Ovary (tissue), 3 donors: ENCODE data around the gene PLCL1.

Experiments used
- CTCF ChIP-seq, 3 donors: fragments of 450-650 bp in 2 of 3; fragments of 200-600 bp in 1 of 3; IDR thresholded peaks; one replicate each; pipeline versions ENCODE4 v1.5.1 to v1.8.0; 2016 to 2022; ENCODE audit warnings: antibody characterized with exemption in 3 of 3, mild to moderate bottlenecking in 1 of 3
- EP300 ChIP-seq: sonication (generic); formaldehyde crosslinking; IDR thresholded peaks from one replicate; pipeline ENCODE4 v1.6.1; 2017; ENCODE audit warnings: antibody characterized with exemption
- POLR2A ChIP-seq: fragments of 450-650 bp; IDR thresholded peaks from one replicate; pipeline ENCODE4 v1.6.1; 2017; ENCODE audit warnings: antibody characterized with exemption, mild to moderate bottlenecking, moderate library complexity
- donor health status: DM: no; HTN: no; CAD: no.

GRCh38 chr2:197810491-197810890, 6.1 kb downstream of the PLCL1 start:
- TF ChIP-seq CTCF (IDR thresholded peaks at IDR 0.05) (no peak), POLR2A (no peak), EP300 (no peak)
